GM18870 (cell line): ENCODE data around the gene ZNF462.

Source experiments
- ATAC-seq: cut with Tn5 transposase; IDR thresholded peaks from one replicate; pipeline ENCODE4 v1.9.1; 2021; ENCODE audit warnings: moderate library complexity; ENCODE audit not compliant: unreplicated experiment

The ZNF462 gene

GRCh38 chr9:107051392-107051791 is 188.4 kb downstream of the ZNF462 start:
- ATAC-seq, result no peak

- no peak for ATAC-seq
Observed at GRCh38 chr9:107054146-107054545, 191.2 kb downstream of the ZNF462 start.

- ATAC-seq, result no peak
Observed at GRCh38 chr9:107059220-107059619, 196.3 kb downstream of the ZNF462 start.

GRCh38 chr9:107060062-107060461 is 197.1 kb downstream of the ZNF462 start:
- ATAC-seq, result no peak
